ENCODE results near the gene COQ8A. TPM values are rescaled to one million over a fixed set of nuclear protein-coding genes. Genes with fewer than 3 reads are reported as not detected.

Gene COQ8A
- total RNA-seq, 1 donor from 2014 or later: 13.8 TPM

DNA sequence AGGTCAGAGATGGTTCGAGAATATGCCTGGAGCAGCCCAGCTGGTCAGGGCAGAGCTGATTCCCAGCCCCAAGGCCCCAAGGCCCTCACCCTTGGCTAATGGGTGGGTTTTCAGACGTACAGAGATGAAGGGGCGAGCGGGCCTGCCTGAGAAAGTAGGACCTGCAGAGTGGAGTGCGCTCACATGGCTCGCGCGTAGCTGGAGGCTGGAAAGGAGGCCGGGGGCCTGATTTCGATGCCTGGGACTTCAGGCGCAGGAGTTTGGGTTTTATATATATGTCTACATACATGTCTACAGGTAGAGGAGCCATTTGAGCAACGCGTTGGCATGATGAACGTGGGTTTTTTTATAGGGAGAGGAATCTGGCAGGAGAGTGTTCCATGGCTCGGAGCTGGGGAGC is 8.9 kb downstream of the COQ8A start:
- DNase-seq (ENCODE audit: low spot score): no peak
- TF ChIP-seq, protein P1, sequence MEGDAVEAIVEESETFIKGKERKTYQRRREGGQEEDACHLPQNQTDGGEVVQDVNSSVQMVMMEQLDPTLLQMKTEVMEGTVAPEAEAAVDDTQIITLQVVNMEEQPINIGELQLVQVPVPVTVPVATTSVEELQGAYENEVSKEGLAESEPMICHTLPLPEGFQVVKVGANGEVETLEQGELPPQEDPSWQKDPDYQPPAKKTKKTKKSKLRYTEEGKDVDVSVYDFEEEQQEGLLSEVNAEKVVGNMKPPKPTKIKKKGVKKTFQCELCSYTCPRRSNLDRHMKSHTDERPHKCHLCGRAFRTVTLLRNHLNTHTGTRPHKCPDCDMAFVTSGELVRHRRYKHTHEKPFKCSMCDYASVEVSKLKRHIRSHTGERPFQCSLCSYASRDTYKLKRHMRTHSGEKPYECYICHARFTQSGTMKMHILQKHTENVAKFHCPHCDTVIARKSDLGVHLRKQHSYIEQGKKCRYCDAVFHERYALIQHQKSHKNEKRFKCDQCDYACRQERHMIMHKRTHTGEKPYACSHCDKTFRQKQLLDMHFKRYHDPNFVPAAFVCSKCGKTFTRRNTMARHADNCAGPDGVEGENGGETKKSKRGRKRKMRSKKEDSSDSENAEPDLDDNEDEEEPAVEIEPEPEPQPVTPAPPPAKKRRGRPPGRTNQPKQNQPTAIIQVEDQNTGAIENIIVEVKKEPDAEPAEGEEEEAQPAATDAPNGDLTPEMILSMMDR (IDR thresholded peaks at IDR 0.05): no peak
- TF ChIP-seq EZH2 (IDR thresholded peaks at IDR 0.05): no peak
- TF ChIP-seq EZH2phosphoT487 (IDR thresholded peaks at IDR 0.05): no peak
- no peaks in the 10 kb centered on the region for H3K9me3 Mint-ChIP-seq

DNA sequence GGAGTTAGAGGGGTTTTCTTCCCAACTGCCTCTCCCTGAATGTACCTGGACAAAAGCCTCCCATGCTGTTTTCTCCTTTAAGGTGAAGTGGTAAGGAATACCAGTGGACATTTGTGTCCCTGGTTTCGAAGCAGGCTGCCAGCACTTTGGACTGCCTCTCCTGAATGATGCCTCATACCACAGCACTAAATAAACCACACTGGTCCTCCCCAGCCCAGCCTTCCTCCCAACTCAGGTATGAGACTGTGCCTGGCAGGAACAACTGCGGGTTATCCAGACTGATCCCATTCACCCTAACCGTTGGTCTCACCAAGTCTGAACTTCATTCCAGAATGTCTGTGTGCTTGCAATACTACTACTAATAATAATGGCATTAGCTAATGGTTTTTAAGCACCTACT is 9.3 kb downstream of the COQ8A start:
- H3K9me3 ChIP-seq (ENCODE audit: low read depth): no peaks in the 10 kb centered on the region
- H4K20me1 ChIP-seq (ENCODE audit: low read depth): no peaks in the 10 kb centered on the region
- H3F3A ChIP-seq (ENCODE audit: low read depth): no peaks in the 10 kb centered on the region
- Mint-ChIP-seq H3K36me3 (no peaks in the 10 kb centered on the region), H3K27ac (no peak overlapping the region), H3K27me3 (ENCODE audit: insufficient read depth, low read depth) (peaks cover 4% of the 10 kb centered on the region), H3K9me3 (peaks cover 3% of the 10 kb centered on the region), H3K4me3 (no peak overlapping the region), H3K4me1 (peaks cover 20% of the 10 kb centered on the region)
- DNase-seq (ENCODE audit: low spot score): no peak
- no peak overlapping the region for H3K9ac ChIP-seq
- no peak overlapping the region for H3K4me3 ChIP-seq
- H3K27ac ChIP-seq: no peak overlapping the region
- no peaks in the 10 kb centered on the region for H3K36me3 ChIP-seq
- peaks cover 11% of the 10 kb centered on the region for H3K4me1 ChIP-seq
- TF ChIP-seq EZH2 (IDR thresholded peaks at IDR 0.05) (no peak), EZH2phosphoT487 (IDR thresholded peaks at IDR 0.05) (no peak)
- TF ChIP-seq, protein P1 (IDR thresholded peaks at IDR 0.05): no peak
- H2AFZ ChIP-seq (replicated peaks): no peak overlapping the region
- H3K4me2 ChIP-seq: no peak overlapping the region
- H3K79me2 ChIP-seq (ENCODE audit: low read depth): no peaks in the 10 kb centered on the region
- H3K27me3 ChIP-seq: no peaks in the 10 kb centered on the region

More for the DNA sequence above, 8.9 kb downstream of the COQ8A start:
- Histone ChIP-seq H3K9me3 (ENCODE audit: low read depth) (no peaks in the 10 kb centered on the region), H3K27me3 (no peaks in the 10 kb centered on the region), H3F3A (ENCODE audit: low read depth) (no peaks in the 10 kb centered on the region), H3K4me3 (no peak overlapping the region), H3K36me3 (no peaks in the 10 kb centered on the region), H3K4me1 (peaks cover 11% of the 10 kb centered on the region), H2AFZ (replicated peaks) (no peak overlapping the region), H3K9ac (no peak overlapping the region), H4K20me1 (ENCODE audit: low read depth) (no peaks in the 10 kb centered on the region), H3K4me2 (no peak overlapping the region), H3K79me2 (ENCODE audit: low read depth) (no peaks in the 10 kb centered on the region), H3K27ac (no peak overlapping the region)
- Mint-ChIP-seq H3K36me3 (no peaks in the 10 kb centered on the region), H3K27me3 (ENCODE audit: insufficient read depth, low read depth) (peaks cover 4% of the 10 kb centered on the region), H3K4me3 (no peak overlapping the region), H3K27ac (no peak overlapping the region), H3K4me1 (peaks cover 18% of the 10 kb centered on the region)

DNA sequence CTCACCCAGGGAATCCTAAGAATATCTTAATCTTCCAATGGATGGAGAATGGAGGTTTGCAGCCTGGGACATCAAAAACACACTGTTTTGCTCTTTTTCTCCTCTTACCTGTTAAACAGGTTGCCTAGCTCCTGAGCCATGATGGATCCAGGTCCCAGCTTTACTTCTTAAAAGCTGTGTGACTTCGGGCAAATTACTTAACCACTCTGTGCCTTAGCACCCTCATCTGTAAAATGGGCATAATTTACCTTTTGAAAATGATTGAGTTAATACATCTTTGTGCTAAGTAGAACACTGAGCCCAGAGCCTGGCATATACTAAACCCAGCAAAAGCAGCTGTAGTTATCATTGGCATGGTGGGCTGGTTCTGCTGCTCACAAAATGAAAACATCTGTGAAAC is 10.2 kb downstream of the COQ8A start:
- H3K9ac ChIP-seq: no peak overlapping the region
- no peak overlapping the region for H3K4me2 ChIP-seq
- DNase-seq (ENCODE audit: low spot score): no peak
- Mint-ChIP-seq H3K4me1 (peaks cover 13% of the 10 kb centered on the region), H3K36me3 (peaks cover 5% of the 10 kb centered on the region), H3K9me3 (peaks cover 10% of the 10 kb centered on the region), H3K27ac (no peak overlapping the region), H3K27me3 (ENCODE audit: insufficient read depth, low read depth) (peaks cover 6% of the 10 kb centered on the region), H3K4me3 (no peak overlapping the region)
- H2AFZ ChIP-seq (replicated peaks): no peak overlapping the region
- no peak overlapping the region for H3K4me3 ChIP-seq
- H3F3A ChIP-seq (ENCODE audit: low read depth): no peaks in the 10 kb centered on the region
- peaks cover 5% of the 10 kb centered on the region for H3K4me1 ChIP-seq
- H3K79me2 ChIP-seq (ENCODE audit: low read depth): no peaks in the 10 kb centered on the region
- TF ChIP-seq, protein P1 (IDR thresholded peaks at IDR 0.05): no peak
- no peak for TF ChIP-seq EZH2phosphoT487 (IDR thresholded peaks at IDR 0.05)
- no peak for TF ChIP-seq EZH2 (IDR thresholded peaks at IDR 0.05)
- H3K9me3 ChIP-seq (ENCODE audit: low read depth): no peaks in the 10 kb centered on the region
- H4K20me1 ChIP-seq (ENCODE audit: low read depth): no peaks in the 10 kb centered on the region
- H3K36me3 ChIP-seq: no peaks in the 10 kb centered on the region
- H3K27me3 ChIP-seq: no peaks in the 10 kb centered on the region
- no peak overlapping the region for H3K27ac ChIP-seq
